GM10266 (cell line): ENCODE results near the gene CTBS.

Experiments used
- DNase-seq: peaks from one replicate; pipeline ENCODE4 v3.0.0; 2012; ENCODE audit errors: extremely low spot score
- CTCF ChIP-seq: IDR thresholded peaks from 2 replicates; pipeline ENCODE4 v1.5.1; 2012; ENCODE audit warnings: mild to moderate bottlenecking, low read depth; ENCODE audit not compliant: control insufficient read depth, insufficient read depth; ENCODE audit errors: missing control alignments

The CTBS gene

GRCh38 chr1:84573967-84574842 is at the start of gene CTBS:
Gene CTBS, minus strand, starts transcription at chr1:84574440. Its CDS starts 25 bp downstream, at chr1:84574415.
- no peak for TF ChIP-seq CTCF
- peak; percentile 95 for DNase-seq

GRCh38 chr1:84621553-84621952 is 47.3 kb upstream of the CTBS start:
- DNase-seq, result no peak
- TF ChIP-seq CTCF, result no peak

- TF ChIP-seq CTCF, result peak; percentile 78
- DNase-seq, result peak; percentile 82
Observed at GRCh38 chr1:84620720-84621313, 46.6 kb upstream of the CTBS start.

GRCh38 chr1:84619383-84620102 is 45.3 kb upstream of the CTBS start:
- no peak for DNase-seq
- TF ChIP-seq CTCF, result no peak

- no peak for TF ChIP-seq CTCF
- DNase-seq, result no peak
Observed at GRCh38 chr1:84617349-84617748, 43.1 kb upstream of the CTBS start.

GRCh38 chr1:84615790-84616189 is 41.5 kb upstream of the CTBS start:
- no peak for TF ChIP-seq CTCF
- DNase-seq, result no peak
